HL-60/S4 treated with retinoic acid at 250 ng/mL for 4 days and 3 days (cell line): ENCODE results near the gene SYCP3.

Source experiments
- in situ Hi-C: fragments of 300-500 bp; cut with MboI; formaldehyde crosslinking; loops from 2 replicates; pipeline ENCODE4 v1.7.0; 2022; ENCODE audit warnings: low sequenced_read_pairs

Gene SYCP3

DNA sequence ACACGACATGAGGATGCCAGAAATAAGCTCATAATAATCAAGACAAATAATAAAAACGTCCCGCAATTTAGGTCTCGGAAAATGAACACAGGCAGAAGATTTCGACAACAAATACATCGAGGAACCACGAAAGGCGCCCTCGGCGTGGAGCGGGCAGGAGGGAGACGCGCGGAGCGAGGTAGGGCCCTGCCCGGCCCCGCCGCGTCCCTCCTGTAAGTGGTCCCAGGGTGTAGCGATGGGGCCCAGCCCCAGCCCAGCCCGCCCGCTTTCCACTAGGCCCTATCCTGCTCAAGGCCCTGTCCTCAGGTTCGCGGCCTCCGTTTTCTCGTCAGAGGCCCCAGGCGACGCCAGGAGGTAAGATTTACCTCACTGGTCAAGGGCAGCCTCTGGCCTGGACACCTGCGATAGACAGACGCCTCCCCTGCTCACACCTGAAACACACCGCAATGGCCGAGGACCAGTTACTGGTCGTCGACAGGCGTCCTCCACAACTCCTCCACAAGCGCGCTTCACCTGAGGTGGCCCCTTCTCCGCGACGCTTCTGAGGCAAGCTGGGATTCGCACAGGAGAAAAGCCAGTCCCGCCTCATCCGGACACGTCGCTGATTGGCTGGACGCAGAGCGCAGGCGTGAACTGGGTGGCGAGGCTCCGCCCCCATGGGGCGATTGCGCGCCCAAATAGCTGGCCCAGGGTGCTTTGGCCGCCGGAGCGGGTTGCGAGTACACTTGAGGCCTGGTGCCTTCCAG is at the start of gene SYCP3:
SYCP3 (minus strand) TSS at position 543 of the 746 bp plus-strand sequence. CDS start 1,527 bp downstream, outside the sequence.
- in situ Hi-C loops = no loop called here

DNA sequence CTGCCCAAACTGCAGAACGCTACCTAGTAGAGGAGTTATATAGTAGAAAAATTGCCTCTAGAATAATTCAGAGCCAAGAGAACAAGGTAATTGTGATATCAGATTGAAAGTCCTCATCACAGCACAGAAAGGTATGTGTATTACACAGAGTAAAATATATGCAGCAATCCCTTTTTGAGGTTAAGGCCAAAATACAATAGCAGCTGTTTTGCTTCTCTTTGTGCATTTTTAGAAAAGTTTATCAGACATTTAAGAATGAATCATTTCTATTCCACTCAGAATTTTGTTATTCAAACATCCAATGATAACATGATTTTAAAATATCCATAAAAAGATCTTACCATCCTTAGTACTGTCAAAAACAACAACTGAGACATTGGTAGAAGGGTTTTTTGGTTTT is 46.4 kb upstream of the SYCP3 start:
- in situ Hi-C loops = no loop called here

DNA sequence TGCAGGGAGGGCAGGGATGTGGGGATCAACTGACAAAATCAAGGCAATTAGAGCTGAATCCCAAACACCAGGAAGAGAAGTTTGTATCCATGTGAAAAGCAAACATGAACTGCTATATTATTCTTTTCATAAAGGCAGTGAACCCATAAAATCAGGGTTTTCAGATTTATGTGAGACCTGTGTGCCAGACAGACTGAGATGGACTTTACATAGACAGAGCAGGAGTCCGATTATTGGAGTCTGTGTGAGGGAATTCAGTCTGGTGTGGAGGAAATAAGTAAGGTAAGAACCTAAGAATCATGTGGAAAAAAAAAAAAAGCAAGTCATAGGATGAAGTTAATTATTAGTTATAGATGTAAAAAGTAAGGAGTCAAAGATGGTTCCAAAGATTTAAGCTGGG is 45.1 kb upstream of the SYCP3 start:
- in situ Hi-C loops = no loop called here

DNA sequence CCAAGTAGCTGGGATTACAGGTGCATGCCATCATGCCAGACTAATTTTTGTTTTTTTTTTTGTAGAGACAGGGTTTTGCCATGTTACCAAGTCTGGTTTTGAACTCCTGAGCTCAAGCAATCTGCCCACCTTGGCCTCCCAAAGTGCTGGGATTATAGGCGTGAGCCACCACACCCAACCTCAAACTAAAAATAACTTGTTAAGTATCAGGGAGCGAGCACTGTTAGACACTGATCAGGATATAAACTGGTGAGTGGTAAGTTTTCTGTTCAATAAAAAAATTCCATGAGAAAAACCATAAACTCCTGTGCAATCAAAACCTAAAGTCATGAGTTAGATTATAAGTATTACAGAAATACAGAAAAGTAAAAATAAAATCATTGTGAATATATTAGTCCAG is 44.6 kb upstream of the SYCP3 start:
- in situ Hi-C loops = no loop called here

DNA sequence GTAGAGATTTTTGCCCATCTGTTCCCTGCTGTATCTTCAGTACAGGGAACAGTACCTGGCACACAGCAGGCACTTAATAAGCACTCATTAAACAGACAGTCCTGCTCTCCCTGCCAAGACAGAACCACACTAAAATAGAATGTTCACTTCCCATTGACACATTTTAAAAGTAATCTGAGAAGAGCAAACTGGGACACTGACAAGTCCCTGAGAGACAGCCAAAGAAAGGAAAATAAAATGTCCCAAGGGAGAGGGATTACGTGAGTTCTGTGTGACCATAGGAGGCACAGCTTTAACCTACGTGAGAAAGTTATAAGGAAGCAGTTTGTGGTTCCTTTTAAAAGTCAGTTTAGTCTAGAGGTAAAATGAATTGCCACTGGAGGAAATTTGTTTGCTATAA is 43.9 kb upstream of the SYCP3 start:
- in situ Hi-C loops = no loop called here

DNA sequence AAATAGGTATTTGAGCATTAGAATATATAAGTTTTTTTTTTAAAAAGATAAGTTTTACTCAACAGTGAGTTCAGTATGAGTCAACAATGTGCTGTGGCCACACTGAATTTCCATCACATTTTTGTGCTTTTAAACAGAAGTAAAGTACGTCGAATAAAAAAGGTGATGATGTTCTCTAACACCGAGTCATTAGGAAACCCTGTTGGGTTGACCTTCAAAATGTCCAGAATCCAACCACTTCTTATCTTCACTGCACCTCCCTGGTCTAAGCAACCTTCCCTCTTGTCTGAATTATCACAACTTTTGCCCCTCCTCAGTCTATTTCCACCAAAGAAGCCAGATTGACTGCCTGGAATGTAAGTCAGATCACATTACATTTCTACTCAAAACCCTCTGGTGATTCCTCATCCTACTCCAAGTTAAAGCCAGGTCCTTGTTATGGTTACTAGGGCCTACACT is 43.0 kb upstream of the SYCP3 start:
- in situ Hi-C loops = no loop called here

DNA sequence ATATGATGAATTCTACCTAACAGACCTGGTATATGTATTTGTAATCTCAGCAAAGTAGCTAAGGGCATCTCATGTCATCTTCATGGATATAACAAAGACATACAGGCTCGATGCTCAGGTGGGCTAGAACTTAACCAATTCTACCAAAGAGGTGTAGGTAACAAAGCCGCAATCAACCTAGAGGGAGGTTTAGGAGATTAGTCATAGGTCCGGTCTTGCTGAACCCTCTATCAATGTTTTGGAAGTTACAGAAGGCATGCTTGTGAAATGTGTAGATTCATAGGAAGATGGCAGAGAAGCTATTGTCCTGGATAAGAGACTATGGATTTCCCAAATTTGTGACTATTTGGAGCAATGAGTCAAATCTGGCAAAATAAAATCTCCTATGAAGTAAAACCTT is 42.6 kb upstream of the SYCP3 start:
- in situ Hi-C loops = no loop called here

DNA sequence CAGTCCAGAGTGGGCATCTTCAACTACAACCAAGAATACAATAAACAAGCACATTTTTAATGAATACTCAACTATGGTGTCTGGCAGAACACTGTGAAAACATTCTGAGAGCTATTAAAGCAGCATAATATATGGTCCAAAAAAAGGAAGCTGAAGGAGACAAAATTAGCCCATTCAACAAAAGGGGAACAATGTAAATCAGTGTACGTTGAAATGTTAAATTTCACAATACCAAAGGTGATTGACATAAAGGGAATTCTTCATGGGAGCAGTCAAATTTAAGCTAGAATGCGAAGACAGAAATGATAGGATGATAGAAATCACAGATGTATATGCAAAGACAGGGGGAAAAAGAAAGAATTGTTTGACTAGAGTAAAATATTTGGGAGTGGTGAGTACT is 41.3 kb upstream of the SYCP3 start:
- in situ Hi-C loops = no loop called here

DNA sequence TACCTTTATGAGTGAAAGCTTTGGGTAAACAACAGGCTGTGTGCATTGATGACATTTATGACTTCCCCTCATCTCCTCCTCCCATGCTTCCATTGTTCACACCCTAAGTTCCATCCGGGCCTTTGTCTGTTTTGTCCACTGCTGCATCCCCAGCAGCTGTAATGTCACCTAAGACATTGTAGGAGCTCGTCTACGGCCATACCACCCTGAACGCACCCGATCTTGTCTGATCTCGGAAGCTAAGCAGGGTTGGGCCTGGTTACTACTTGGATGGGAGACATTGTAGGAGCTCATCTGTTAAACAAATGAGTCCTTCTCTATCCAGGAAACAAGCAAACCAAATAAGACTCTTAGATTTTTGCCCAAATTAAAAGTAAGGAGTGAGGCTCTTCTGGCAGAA is 40.4 kb upstream of the SYCP3 start:
- in situ Hi-C loops = no loop called here

DNA sequence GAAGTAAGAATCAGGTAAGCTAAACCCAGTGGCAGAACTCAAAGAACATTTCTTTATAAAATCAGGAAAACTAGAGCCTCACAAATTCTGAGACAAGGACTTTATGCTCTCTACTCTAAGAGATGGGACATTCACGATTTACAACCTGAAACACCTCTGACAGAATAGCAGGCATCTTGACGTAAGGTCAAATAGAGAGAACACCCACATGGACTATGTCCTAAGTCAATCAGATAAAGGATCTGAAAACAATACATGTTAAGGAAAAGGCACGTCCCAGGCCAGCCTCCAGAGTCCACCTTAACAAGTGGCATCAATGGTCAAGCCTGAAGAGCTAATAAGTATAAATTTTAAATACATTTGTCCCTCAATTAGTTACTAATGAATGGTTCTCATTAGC is 39.9 kb upstream of the SYCP3 start:
- in situ Hi-C loops = no loop called here

DNA sequence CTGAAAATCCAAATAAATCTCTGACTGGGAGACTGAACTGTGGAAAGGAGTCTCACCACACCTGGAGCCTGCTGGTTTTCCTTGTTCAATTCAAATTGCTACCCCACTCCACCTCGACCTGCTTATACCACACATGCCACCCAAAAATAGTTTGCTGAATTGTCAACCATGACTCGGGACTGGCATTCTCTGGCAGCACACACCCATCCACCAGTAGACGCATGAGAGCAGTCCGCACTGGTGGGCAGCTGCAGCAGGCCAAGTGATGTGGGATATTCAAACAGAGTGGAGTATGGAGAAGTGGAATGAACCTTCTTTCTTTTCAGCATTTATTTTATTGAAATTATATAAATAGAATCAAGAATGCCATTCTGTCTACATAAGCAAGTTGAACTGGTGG is 38.7 kb upstream of the SYCP3 start:
- in situ Hi-C loops = no loop called here

DNA sequence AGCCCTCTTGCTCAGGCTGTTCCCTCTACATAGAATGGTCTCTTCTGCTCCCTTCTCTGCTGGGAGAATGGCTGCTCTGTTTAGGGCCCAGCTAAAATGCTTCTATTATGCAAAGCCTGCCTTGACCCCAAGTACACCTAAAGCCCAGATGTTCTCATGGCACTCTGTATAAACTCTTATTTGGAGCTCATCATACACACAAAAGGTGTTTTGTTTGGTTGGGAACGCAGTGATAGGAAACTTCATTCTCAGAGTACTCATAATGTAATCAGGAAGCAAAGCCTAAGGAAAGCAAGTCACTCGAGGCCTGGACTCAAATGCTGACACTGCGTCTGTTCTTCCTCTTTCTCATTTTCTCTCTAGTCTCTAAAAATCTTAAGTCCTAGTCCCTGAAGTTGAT is 38.2 kb upstream of the SYCP3 start:
- in situ Hi-C loops = no loop called here

DNA sequence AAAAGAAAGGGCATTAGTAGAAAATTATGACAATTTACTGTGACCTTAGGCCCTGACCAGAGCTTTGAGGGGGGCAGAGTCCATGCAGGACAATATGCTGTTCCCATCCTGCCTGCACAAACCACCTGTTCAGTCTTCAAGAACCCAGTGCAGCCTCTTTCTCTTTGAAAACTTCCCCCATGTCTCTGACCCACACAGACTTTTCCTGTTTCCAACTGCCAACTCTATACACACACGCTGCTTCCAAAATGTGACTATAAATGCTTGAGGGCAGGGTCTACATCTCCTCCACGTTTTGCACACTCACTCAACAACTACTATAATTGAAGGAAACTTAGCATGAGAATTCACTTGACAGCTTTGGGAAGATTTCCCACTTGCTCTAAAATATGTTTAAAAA is 36.6 kb upstream of the SYCP3 start:
- in situ Hi-C loops = no loop called here

DNA sequence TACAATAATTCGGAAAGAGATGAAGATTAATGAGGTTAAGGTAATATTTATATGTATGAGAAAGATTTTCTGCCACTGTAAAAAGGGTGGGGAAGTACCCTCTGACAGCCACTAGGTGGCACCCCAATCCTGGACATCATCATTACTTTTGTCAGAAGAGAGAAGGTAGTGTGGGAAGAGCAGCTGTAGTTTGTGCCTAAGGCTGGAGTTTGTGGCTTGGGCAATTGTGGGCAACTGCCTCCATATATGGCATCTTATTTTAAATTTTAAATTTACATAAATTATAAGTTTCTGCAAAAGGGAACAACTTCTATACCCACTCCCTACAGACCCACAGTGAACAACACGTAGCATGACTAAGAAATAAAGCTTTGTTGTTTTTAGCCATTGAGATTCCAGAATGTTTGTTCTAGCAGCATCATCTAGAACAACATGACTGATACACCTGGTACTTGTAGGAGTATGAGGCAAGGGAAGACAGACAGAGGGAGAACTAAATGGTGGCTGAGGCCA is 34.4 kb upstream of the SYCP3 start:
- in situ Hi-C loops = no loop called here

DNA sequence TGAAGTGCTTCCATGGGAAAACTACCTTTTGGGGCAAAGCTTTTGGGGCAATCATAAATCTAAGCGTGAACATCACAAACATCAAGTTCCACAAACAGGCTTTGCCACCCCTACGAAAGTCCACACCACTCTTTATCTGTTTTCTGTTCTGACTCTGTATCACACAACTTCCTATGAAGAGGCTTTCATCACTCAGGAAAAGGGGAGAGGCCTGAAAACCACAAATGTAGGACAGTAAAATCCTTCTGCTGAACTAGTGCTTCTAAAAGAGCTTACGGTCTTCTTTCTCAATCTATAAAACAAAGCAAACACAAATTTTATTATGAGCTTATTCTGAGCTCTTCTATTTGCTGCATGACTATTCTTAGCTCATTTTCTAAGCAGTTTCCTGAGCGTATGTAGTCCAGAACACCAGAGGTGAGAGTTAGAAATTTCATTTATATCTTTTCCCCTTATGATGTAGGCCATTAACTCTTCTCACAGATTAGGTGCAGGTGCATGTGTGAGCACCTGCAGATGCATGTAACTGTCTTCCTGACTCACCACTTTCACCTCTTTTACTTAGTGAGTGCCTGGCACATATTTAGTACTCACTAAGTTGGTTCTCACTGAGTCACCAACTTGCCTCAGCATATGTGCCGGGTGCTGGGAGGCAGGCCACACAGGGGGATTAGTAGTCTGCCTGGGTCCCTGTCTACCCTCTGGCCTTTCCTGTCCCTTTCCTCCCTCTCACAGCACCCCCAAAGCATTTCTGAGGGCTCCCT is 32.9 kb upstream of the SYCP3 start:
- in situ Hi-C loops = no loop called here

DNA sequence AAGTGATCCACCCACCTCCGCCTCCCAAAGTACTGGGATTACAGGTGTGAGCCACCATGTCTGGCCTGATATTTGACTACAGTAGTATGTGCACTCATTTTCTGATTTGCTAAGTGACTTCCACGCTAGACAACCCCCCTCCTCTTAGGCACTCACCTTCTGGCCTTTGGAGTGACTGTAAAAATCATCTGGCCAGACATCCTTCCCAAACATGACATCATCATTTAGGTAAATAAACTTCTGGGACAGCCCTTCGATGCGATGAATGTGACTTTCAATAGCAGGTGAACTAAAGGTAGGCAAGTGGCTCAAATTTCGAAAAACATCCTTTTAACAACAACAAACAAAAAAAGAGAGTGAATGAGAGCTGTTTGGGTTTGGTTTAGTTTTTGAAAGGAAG is 30.6 kb upstream of the SYCP3 start:
- in situ Hi-C loops = no loop called here

DNA sequence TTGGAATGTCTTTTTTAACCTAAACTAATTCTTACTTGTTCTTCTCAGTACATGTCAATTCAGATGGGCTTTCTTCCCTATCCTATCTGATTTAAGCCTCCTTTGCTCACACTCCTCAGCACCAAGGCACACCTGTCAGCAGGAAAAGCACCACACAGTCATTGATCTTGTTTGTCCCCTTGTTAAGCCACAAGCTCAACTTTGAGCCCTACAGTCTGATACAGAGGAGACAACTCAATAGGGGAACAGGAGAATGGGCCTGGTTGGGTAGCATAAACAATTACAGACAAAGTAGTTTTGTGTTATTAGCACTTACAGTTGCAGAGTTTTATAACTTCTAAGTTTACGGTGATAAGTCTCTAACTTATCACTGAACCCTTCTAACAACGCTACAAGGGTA is 29.5 kb upstream of the SYCP3 start:
- in situ Hi-C loops = no loop called here

DNA sequence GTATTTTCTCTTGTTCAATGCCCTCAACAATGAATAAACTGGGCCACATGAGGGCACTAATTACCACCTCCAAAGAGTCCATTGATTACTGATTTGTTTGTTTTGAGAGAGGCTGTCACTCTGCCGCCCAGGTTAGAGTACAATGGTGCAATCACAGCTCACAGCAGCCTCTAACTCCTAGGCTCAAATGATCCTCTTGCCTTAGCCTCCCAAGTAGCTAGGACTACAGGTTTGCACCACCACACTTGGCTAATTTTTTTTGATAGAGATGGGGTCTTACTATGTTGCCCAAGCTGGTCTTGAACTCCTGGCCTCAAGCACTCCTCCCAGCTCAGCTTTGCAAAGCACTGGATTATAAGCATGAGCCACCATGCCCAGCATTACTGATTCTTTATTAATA is 28.3 kb upstream of the SYCP3 start:
- in situ Hi-C loops = no loop called here

DNA sequence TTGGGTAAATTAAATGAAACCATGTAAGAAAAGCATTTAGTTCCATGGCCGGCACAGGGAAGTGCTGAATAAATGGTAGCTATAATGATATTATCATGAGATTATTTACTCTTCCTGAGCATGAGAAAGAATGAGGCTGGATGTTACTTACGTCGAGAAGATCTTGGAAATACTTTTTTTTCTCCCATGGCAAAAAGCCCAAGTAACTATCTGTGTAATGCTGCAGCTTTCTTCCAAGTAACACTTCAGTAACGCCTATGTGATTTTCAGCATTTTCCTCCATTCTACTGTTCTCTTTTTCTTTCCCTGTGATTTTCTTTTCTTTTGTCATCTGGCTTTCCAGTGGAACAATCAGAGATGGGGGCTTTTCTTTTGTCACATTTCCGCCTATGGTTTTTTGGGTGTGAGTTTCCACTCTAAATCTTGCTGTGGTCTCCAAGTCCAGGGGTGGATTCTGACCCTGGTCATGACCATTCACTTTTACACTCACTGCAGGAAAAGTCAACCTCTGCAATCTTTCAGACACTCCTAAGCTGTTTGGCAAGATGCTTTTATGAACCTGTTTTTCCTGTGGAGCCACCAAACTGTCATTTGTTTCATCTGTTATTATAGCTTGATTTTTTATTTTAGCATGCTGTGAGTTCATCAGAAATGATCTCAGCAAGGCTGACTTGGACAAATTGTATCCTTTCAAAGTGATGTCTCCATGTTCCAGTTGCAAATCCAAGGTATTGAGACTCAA is 25.0 kb upstream of the SYCP3 start:
- in situ Hi-C loops = no loop called here

DNA sequence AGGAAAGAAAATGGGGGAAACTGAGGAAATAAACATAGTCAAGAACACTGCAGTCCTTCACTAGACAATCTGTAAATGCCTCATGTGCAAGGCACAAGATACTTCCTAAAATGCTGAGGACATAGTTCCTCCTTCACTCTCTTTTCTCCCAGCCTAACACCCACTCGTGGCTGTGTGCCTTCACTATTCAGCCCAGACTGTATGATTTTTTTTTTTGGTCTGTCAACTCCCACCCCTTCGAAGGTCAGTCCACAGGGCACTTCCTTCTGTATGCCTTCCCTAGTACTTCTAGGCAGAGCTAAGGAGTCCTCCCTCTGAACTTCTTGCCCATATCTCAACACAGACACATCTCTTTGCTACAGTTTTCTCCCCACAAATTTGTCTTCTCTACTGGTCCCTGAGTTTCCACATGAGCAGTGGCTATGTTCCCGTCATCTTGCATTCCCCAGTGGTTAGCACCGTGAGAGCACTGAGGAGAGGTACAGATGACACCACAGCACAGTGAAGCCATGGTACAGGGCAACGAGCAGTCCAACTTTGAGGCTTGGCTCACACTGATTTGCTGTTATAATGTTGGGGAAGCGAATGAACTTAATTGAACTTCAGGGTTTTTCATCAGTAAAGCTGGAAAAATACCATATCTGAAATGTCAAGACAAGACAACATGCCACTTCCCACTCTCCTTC is 24.1 kb upstream of the SYCP3 start:
- in situ Hi-C loops = no loop called here

DNA sequence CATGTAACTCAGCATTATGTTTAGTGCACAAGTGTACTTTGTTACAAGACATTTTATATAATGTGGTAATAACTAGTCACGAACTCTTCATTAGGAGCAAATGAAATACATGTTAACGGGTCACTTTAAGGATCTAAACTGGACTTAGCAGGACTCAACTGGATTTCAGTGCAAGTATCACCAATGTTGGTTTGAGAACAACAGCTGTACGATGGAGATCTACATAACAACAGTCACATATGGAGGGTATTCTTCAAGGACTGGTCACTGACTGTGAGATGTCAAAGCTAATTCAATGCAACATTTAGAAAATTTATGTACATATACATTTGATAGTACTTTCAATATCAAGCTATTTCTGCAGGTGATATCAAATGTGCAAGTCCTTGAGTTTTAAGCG is 22.5 kb upstream of the SYCP3 start:
- in situ Hi-C loops = no loop called here
